CD14-positive monocyte (primary cell): ENCODE results near the gene COL6A1. TPM values are rescaled to one million over a fixed set of nuclear protein-coding genes. Genes with fewer than 3 reads are reported as not detected.

Experiments
- DNase-seq, 3 donors: peaks; one replicate each; pipeline ENCODE4 v3.0.0-alpha.2; 2011 to 2022
- H2AFZ ChIP-seq: 2 replicates; pipeline ENCODE4 v1.6.0; 2012; ENCODE audit warnings: mild to moderate bottlenecking, low read depth, low read length, inconsistent platforms; ENCODE audit not compliant: insufficient read depth, poor library complexity, severe bottlenecking
- H3K27ac ChIP-seq, 2 donors: 1 replicate in 1 of 2; 2 replicates in 1 of 2; pipeline ENCODE4 v1.5.1; 2012 to 2013; ENCODE audit warnings: low read length in 2 of 2, control low read depth in 1 of 2, inconsistent platforms in 1 of 2, low read depth in 1 of 2, mild to moderate bottlenecking in 1 of 2
- H3K27me3 ChIP-seq, 2 donors: one replicate each; pipeline versions ENCODE4 v1.6.0 to v1.6.1; 2011 to 2013; ENCODE audit warnings: low read length in 2 of 2; ENCODE audit not compliant: control insufficient read depth in 2 of 2, insufficient read depth in 2 of 2
- H3K36me3 ChIP-seq, 2 donors: replicated peaks in 1 of 2; 1 replicate in 1 of 2; 2 replicates in 1 of 2; pipeline versions ENCODE4 v1.5.1 to v1.6.1; 2012 to 2013; ENCODE audit warnings: low read length in 2 of 2, control low read depth in 1 of 2, inconsistent platforms in 1 of 2, mild to moderate bottlenecking in 1 of 2; ENCODE audit not compliant: insufficient read depth in 2 of 2, control insufficient read depth in 1 of 2
- H3K4me1 ChIP-seq, 2 donors: 1 replicate in 1 of 2; 2 replicates in 1 of 2; pipeline versions ENCODE4 v1.5.1 to v1.6.1; 2012 to 2013; ENCODE audit warnings: low read length in 2 of 2, control low read depth in 1 of 2, inconsistent platforms in 1 of 2, mild to moderate bottlenecking in 1 of 2, moderate library complexity in 1 of 2; ENCODE audit not compliant: insufficient read depth in 2 of 2, control insufficient read depth in 1 of 2
- H3K4me2 ChIP-seq: replicated peaks from 2 replicates; pipeline ENCODE3; 2012; ENCODE audit warnings: low read length, moderate library complexity, mild to moderate bottlenecking; ENCODE audit not compliant: poor library complexity, severe bottlenecking; ENCODE audit errors: extremely low read depth
- H3K4me3 ChIP-seq, 3 experiments: fragments of 200-600 bp in 1 of 3; sonication (generic) in 1 of 3; replicated peaks in 1 of 3; 1 replicate in 2 of 3; 2 replicates in 1 of 3; pipeline ENCODE4 v1.5.1; 2011 to 2013; ENCODE audit warnings: low read length in 3 of 3, mild to moderate bottlenecking in 3 of 3, control low read depth in 2 of 3, low read depth in 2 of 3, inconsistent platforms in 1 of 3, moderate library complexity in 1 of 3
- H3K79me2 ChIP-seq: 2 replicates; pipeline ENCODE4 v1.6.0; 2012; ENCODE audit warnings: mild to moderate bottlenecking, control low read depth, inconsistent platforms, low read length, moderate library complexity; ENCODE audit not compliant: insufficient read depth
- H3K9ac ChIP-seq: 2 replicates; pipeline ENCODE4 v1.6.0; 2017; ENCODE audit warnings: low read length, mild to moderate bottlenecking; ENCODE audit not compliant: insufficient read depth, poor library complexity, severe bottlenecking
- H3K9me3 ChIP-seq, 2 donors: replicated peaks in 1 of 2; 1 replicate in 1 of 2; 2 replicates in 1 of 2; pipeline versions ENCODE4 v1.5.1 to v1.6.1; 2012 to 2013; ENCODE audit warnings: low read length in 2 of 2, control low read depth in 1 of 2; ENCODE audit not compliant: control insufficient read depth in 1 of 2, insufficient read depth in 1 of 2
- H4K20me1 ChIP-seq: 2 replicates; pipeline ENCODE4 v1.6.0; 2012; ENCODE audit warnings: mild to moderate bottlenecking, low read length, control low read depth, moderate library complexity; ENCODE audit not compliant: insufficient read depth
- H3K27ac Mint-ChIP-seq, 7 donors: one replicate each; pipeline ENCODE4 v1.8.0; 2020; ENCODE audit warnings: mild to moderate bottlenecking in 7 of 7, mixed read lengths in 7 of 7, moderate library complexity in 6 of 7, inconsistent platforms in 2 of 7
- H3K27me3 Mint-ChIP-seq, 3 donors: one replicate each; pipeline ENCODE4 v1.8.0; 2021 to 2022; ENCODE audit warnings: low read depth in 3 of 3, mild to moderate bottlenecking in 3 of 3, mixed read lengths in 3 of 3, moderate library complexity in 3 of 3, inconsistent platforms in 1 of 3
- H3K36me3 Mint-ChIP-seq, 2 donors: one replicate each; pipeline ENCODE4 v1.8.0; 2020; ENCODE audit warnings: mixed read lengths in 2 of 2, inconsistent platforms in 1 of 2, mild to moderate bottlenecking in 1 of 2
- H3K4me1 Mint-ChIP-seq: one replicate; pipeline ENCODE4 v1.8.0; 2020; ENCODE audit warnings: mild to moderate bottlenecking, mixed read lengths
- H3K4me3 Mint-ChIP-seq, 2 donors: one replicate each; pipeline ENCODE4 v1.8.0; 2020; ENCODE audit warnings: mild to moderate bottlenecking in 2 of 2, mixed read lengths in 2 of 2, moderate library complexity in 1 of 2
- H3K9me3 Mint-ChIP-seq, 7 donors: one replicate each; pipeline ENCODE4 v1.8.0; 2020 to 2022; ENCODE audit warnings: mixed read lengths in 7 of 7, mild to moderate bottlenecking in 6 of 7, moderate library complexity in 6 of 7, inconsistent platforms in 2 of 7
- CTCF ChIP-seq: fragments of 200-600 bp; IDR thresholded peaks from one replicate; pipeline ENCODE4 v1.8.0; 2022; ENCODE audit warnings: antibody characterized with exemption, mild to moderate bottlenecking
- WGBS: methylation state at CpG from one replicate; pipeline ENCODE4 v1.1.5; 2013; ENCODE audit warnings: missing lambda C conversion rate; ENCODE audit not compliant: insufficient coverage; 5-methylcytosine and 5-hydroxymethylcytosine counted together
- intact Hi-C, 2 donors: fragments of 100-400 bp; cut with micrococcal nuclease; formaldehyde crosslinking; loops; one replicate each; pipeline versions ENCODE4 v1.15.0 to v1.15.1; 2023
- polyA plus RNA-seq, 3 donors: library from polyadenylated mRNA; depleted of rRNA in 1 of 3; unstranded in 2 of 3; stranded (reverse) in 1 of 3; fragments of 300-500 nt in 2 of 3; fragments of >200 nt in 1 of 3; fragmentation: Illumina TruSeq in 2 of 3; gene quantifications; 1 replicate in 2 of 3; 2 replicates in 1 of 3; pipeline ENCODE4 v1.2.3, GENCODE V29; 2012 to 2021

COL6A1 gene
- polyA plus RNA-seq, 3 donors, result 0.08 to 0.11 (median 0.10) TPM

GRCh38 chr21:45973475-45974072 is 8.0 kb upstream of the COL6A1 start:
- intact Hi-C loops, result no loop called here
- H3K27ac Mint-ChIP-seq, result no peak overlapping the region

More at GRCh38 chr21:45973475-45974072, 8.0 kb upstream of the COL6A1 start:
- peaks cover 54 to 88% (median 59%) of the 10 kb centered on the region in 3 donors for H3K27me3 Mint-ChIP-seq
- H3K4me1 ChIP-seq, result peaks cover 22 to 30% of the 10 kb centered on the region in 2 donors
- no peaks in the 10 kb centered on the region for H3K36me3 Mint-ChIP-seq
- H3K27ac ChIP-seq, result no peak overlapping the region
- H3K4me3 Mint-ChIP-seq, result peak overlapping the region; percentile 73 to 87
- under 1% methylated on average over 36 of the region's 38 CpGs for WGBS
- H3K9ac ChIP-seq, result peak overlapping the region; percentile 43
- peak in 2 of 3 donors; percentile 12 to 31 for DNase-seq
- H3K9me3 ChIP-seq, result peaks cover 4 to 15% of the 10 kb centered on the region in 2 donors
- H3K79me2 ChIP-seq, result no peaks in the 10 kb centered on the region
- H3K9me3 Mint-ChIP-seq, result peaks cover 0 to 11% (median 2%) of the 10 kb centered on the region in 7 donors
- TF ChIP-seq CTCF, result peak; percentile 75
- H4K20me1 ChIP-seq, result no peaks in the 10 kb centered on the region
- H3K36me3 ChIP-seq, result no peaks in the 10 kb centered on the region
- peaks cover 15% of the 10 kb centered on the region for H3K4me1 Mint-ChIP-seq
- peaks cover 34 to 76% of the 10 kb centered on the region in 2 donors for H3K27me3 ChIP-seq
- peak overlapping the region; percentile 4 to 65 (median 30) for H3K4me3 ChIP-seq
- H3K4me2 ChIP-seq, result peak overlapping the region; percentile 78
- peak overlapping the region; percentile 67 for H2AFZ ChIP-seq
